HepG2 (cell line): ENCODE results near the gene SRSF3. TPM values are rescaled to one million over a fixed set of nuclear protein-coding genes. Genes with fewer than 3 reads are reported as not detected.

Experiments used
- FOXC1 ChIP-seq: sonication (generic); formaldehyde crosslinking; IDR thresholded peaks from 2 replicates; pipeline ENCODE4 v1.8.0; 2022; ENCODE audit warnings: mild to moderate bottlenecking, missing genetic modification reagents, borderline replicate concordance
- GFI1 ChIP-seq: sonication (generic); formaldehyde crosslinking; IDR thresholded peaks from 2 replicates; pipeline ENCODE4 v1.5.0; 2020; ENCODE audit warnings: missing genetic modification reagents, mild to moderate bottlenecking, borderline replicate concordance
- HOXA3 ChIP-seq: sonication (generic); formaldehyde crosslinking; IDR thresholded peaks from 2 replicates; pipeline ENCODE4 v1.5.0; 2020; ENCODE audit warnings: missing genetic modification reagents
- IRF2 ChIP-seq: IDR thresholded peaks from 2 replicates; pipeline ENCODE4 v1.6.1; 2018; ENCODE audit warnings: missing genetic modification reagents, missing compliant biosample characterization
- JUND ChIP-seq: sonication (generic); formaldehyde crosslinking; IDR thresholded peaks from 2 replicates; pipeline ENCODE4 v1.8.0; 2022; ENCODE audit warnings: mild to moderate bottlenecking, missing genetic modification reagents
- MIER2 ChIP-seq: IDR thresholded peaks from 2 replicates; pipeline ENCODE4 v1.6.1; 2016; ENCODE audit warnings: missing biosample characterization, missing genetic modification reagents
- MTA3 ChIP-seq: sonication (generic); formaldehyde crosslinking; IDR thresholded peaks from 2 replicates; pipeline ENCODE4 v1.4.0; 2020; ENCODE audit warnings: missing genetic modification reagents
- PRMT3 ChIP-seq: sonication (generic); formaldehyde crosslinking; IDR thresholded peaks from 2 replicates; pipeline ENCODE4 v1.8.1; 2022; ENCODE audit warnings: low read depth, mild to moderate bottlenecking, moderate library complexity, missing genetic modification reagents, borderline replicate concordance
- ZFAT ChIP-seq: sonication (generic); formaldehyde crosslinking; conservative IDR thresholded peaks from 2 replicates; pipeline ENCODE4 v1.8.1; 2023; ENCODE audit warnings: missing genetic modification reagents, inconsistent platforms
- ZMYM2 ChIP-seq: sonication (generic); formaldehyde crosslinking; IDR thresholded peaks from 2 replicates; pipeline ENCODE4 v1.8.0; 2022; ENCODE audit warnings: mild to moderate bottlenecking, missing genetic modification reagents
- ZNF121 ChIP-seq: sonication (generic); formaldehyde crosslinking; IDR thresholded peaks from 2 replicates; pipeline ENCODE4 v1.5.0; 2020; ENCODE audit warnings: mild to moderate bottlenecking, missing genetic modification reagents
- ZNF34 ChIP-seq: sonication (generic); formaldehyde crosslinking; IDR thresholded peaks from 2 replicates; pipeline ENCODE4 v1.4.0; 2020; ENCODE audit warnings: mild to moderate bottlenecking, missing genetic modification reagents, borderline replicate concordance
- ZNF446 ChIP-seq: sonication (generic); formaldehyde crosslinking; IDR thresholded peaks from 2 replicates; pipeline ENCODE4 v1.5.0; 2020; ENCODE audit warnings: mild to moderate bottlenecking, missing genetic modification reagents
- ZNF556 ChIP-seq: sonication (generic); formaldehyde crosslinking; IDR thresholded peaks from 2 replicates; pipeline ENCODE4 v1.4.0; 2020; ENCODE audit warnings: mild to moderate bottlenecking, missing genetic modification reagents, borderline replicate concordance
- ZNF598 ChIP-seq: sonication (generic); formaldehyde crosslinking; IDR thresholded peaks from 2 replicates; pipeline ENCODE4 v1.5.1; 2020; ENCODE audit warnings: mild to moderate bottlenecking, missing genetic modification reagents, borderline replicate concordance
- ZNF629 ChIP-seq: sonication (generic); formaldehyde crosslinking; conservative IDR thresholded peaks from 2 replicates; pipeline ENCODE4 v1.5.0; 2020; ENCODE audit warnings: missing genetic modification reagents
- ZNF780A ChIP-seq: sonication (generic); formaldehyde crosslinking; IDR thresholded peaks from 2 replicates; pipeline ENCODE4 v1.8.0; 2022; ENCODE audit warnings: mild to moderate bottlenecking, missing genetic modification reagents, moderate library complexity
- polyA plus RNA-seq, 8 experiments: library from polyadenylated mRNA; depleted of rRNA in 3 of 8; stranded (reverse) in 7 of 8; unstranded in 1 of 8; fragments of >200 nt; fragmentation: Illumina TruSeq in 4 of 8; extraction: Trizol in 4 of 8; gene quantifications; 2 replicates each; pipeline versions ENCODE4 v1.2.1 to v1.2.3, GENCODE V29; 2011 to 2016; ENCODE audit warnings: low read depth in 4 of 8, missing spikeins in 1 of 8, mixed read lengths in 1 of 8; ENCODE audit not compliant: insufficient read depth in 1 of 8
- total RNA-seq, 5 experiments: library from RNA; depleted of rRNA; stranded (reverse); fragments of >200 nt; fragmentation: Illumina TruSeq; extraction: Trizol; gene quantifications; 2 replicates each; pipeline ENCODE4 v1.2.3, GENCODE V29; 2016; ENCODE audit warnings: low read depth in 1 of 5
- TF ChIP-seq, protein P1 (sequence below): sonication (generic); formaldehyde crosslinking; IDR thresholded peaks from 2 replicates; pipeline ENCODE4 v1.8.1; 2023; ENCODE audit warnings: mild to moderate bottlenecking, missing genetic modification reagents
- TF ChIP-seq, protein P2 (sequence below): sonication (generic); IDR thresholded peaks from 2 replicates; pipeline ENCODE4 v1.6.1; 2016; ENCODE audit warnings: low read depth, borderline replicate concordance
- TF ChIP-seq, protein P3 (sequence below): sonication (generic); formaldehyde crosslinking; IDR thresholded peaks from 2 replicates; pipeline ENCODE4 v1.5.0; 2020; ENCODE audit warnings: mild to moderate bottlenecking, missing genetic modification reagents, borderline replicate concordance
- TF ChIP-seq, protein P4 (sequence below): sonication (generic); formaldehyde crosslinking; IDR thresholded peaks from 2 replicates; pipeline ENCODE4 v1.4.0; 2020; ENCODE audit warnings: mild to moderate bottlenecking, missing genetic modification reagents
- TF ChIP-seq, protein P5 (sequence below): sonication (generic); formaldehyde crosslinking; IDR thresholded peaks from 2 replicates; pipeline ENCODE4 v1.4.0; 2020; ENCODE audit warnings: missing genetic modification reagents

Gene SRSF3
- total and polyA plus RNA-seq, 2 of the 13 experiments (the other 11 are each of a cell fraction or from before 2014, with no cell fraction given) = 206 to 684 TPM

DNA sequence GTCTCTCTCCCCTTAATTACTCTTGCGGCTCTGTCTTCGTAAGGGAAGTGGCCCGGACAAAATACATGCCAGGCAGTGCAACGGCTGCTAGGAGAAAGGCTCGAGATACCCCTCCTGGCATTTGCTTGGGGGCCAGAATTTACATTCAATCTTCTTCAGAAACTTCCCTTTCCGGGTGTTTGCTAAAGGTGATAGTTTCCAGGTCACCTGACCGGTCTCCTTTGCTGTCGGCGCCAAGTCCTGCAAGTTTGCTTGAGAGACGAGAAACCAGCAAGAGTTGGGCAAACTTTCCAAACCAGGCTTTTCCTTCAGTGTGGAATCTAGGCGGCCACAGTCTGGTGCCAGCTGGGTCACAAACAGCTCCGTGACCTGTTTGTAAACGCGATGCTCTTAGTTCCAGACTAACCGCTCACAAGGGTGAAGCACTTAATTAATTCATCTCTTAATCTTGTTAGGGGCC is 563 bp upstream of the SRSF3 start (continued):
- TF ChIP-seq, protein P1, sequence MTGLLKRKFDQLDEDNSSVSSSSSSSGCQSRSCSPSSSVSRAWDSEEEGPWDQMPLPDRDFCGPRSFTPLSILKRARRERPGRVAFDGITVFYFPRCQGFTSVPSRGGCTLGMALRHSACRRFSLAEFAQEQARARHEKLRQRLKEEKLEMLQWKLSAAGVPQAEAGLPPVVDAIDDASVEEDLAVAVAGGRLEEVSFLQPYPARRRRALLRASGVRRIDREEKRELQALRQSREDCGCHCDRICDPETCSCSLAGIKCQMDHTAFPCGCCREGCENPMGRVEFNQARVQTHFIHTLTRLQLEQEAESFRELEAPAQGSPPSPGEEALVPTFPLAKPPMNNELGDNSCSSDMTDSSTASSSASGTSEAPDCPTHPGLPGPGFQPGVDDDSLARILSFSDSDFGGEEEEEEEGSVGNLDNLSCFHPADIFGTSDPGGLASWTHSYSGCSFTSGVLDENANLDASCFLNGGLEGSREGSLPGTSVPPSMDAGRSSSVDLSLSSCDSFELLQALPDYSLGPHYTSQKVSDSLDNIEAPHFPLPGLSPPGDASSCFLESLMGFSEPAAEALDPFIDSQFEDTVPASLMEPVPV = no peak
- no peak for TF ChIP-seq HOXA3 (CRISPR knock-in tag)
- no peak for TF ChIP-seq ZNF780A
- no peak for TF ChIP-seq PRMT3 (CRISPR knock-in tag)
- TF ChIP-seq ZNF629 (CRISPR knock-in tag) = no peak; the same call in 1 of the 2 replicates
- no peak for TF ChIP-seq MTA3 (CRISPR knock-in tag)
- TF ChIP-seq ZMYM2 (CRISPR knock-in tag) = peak; percentile 83
- no peak for TF ChIP-seq ZNF556 (CRISPR knock-in tag)
- TF ChIP-seq, protein P2, sequence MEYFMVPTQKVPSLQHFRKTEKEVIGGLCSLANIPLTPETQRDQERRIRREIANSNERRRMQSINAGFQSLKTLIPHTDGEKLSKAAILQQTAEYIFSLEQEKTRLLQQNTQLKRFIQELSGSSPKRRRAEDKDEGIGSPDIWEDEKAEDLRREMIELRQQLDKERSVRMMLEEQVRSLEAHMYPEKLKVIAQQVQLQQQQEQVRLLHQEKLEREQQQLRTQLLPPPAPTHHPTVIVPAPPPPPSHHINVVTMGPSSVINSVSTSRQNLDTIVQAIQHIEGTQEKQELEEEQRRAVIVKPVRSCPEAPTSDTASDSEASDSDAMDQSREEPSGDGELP = peak; percentile 58; the same call in 1 of the 2 replicates
- 0 out of 2 replicates have a peak, but pooled peaks have one; percentile 26 for TF ChIP-seq ZNF598
- TF ChIP-seq, protein P3, sequence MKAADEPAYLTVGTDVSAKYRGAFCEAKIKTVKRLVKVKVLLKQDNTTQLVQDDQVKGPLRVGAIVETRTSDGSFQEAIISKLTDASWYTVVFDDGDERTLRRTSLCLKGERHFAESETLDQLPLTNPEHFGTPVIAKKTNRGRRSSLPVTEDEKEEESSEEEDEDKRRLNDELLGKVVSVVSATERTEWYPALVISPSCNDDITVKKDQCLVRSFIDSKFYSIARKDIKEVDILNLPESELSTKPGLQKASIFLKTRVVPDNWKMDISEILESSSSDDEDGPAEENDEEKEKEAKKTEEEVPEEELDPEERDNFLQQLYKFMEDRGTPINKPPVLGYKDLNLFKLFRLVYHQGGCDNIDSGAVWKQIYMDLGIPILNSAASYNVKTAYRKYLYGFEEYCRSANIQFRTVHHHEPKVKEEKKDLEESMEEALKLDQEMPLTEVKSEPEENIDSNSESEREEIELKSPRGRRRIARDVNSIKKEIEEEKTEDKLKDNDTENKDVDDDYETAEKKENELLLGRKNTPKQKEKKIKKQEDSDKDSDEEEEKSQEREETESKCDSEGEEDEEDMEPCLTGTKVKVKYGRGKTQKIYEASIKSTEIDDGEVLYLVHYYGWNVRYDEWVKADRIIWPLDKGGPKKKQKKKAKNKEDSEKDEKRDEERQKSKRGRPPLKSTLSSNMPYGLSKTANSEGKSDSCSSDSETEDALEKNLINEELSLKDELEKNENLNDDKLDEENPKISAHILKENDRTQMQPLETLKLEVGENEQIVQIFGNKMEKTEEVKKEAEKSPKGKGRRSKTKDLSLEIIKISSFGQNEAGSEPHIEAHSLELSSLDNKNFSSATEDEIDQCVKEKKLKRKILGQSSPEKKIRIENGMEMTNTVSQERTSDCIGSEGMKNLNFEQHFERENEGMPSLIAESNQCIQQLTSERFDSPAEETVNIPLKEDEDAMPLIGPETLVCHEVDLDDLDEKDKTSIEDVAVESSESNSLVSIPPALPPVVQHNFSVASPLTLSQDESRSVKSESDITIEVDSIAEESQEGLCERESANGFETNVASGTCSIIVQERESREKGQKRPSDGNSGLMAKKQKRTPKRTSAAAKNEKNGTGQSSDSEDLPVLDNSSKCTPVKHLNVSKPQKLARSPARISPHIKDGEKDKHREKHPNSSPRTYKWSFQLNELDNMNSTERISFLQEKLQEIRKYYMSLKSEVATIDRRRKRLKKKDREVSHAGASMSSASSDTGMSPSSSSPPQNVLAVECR (CRISPR knock-in tag) = no peak
- TF ChIP-seq GFI1 (CRISPR knock-in tag) = 0 out of 2 replicates have a peak, but pooled peaks have one; percentile 5
- TF ChIP-seq, protein P4, sequence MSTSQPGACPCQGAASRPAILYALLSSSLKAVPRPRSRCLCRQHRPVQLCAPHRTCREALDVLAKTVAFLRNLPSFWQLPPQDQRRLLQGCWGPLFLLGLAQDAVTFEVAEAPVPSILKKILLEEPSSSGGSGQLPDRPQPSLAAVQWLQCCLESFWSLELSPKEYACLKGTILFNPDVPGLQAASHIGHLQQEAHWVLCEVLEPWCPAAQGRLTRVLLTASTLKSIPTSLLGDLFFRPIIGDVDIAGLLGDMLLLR = 0 out of 2 replicates have a peak, but pooled peaks have one; percentile 37
- TF ChIP-seq IRF2 = no peak
- no peak for TF ChIP-seq JUND (CRISPR knock-in tag)
- TF ChIP-seq ZNF34 = no peak
- TF ChIP-seq MIER2 (CRISPR knock-in tag) = no peak
- 0 out of 2 replicates have a peak, but pooled peaks have one; percentile 44 for TF ChIP-seq ZNF121 (CRISPR knock-in tag)
- no peak for TF ChIP-seq FOXC1 (CRISPR knock-in tag)
- TF ChIP-seq, protein P5, sequence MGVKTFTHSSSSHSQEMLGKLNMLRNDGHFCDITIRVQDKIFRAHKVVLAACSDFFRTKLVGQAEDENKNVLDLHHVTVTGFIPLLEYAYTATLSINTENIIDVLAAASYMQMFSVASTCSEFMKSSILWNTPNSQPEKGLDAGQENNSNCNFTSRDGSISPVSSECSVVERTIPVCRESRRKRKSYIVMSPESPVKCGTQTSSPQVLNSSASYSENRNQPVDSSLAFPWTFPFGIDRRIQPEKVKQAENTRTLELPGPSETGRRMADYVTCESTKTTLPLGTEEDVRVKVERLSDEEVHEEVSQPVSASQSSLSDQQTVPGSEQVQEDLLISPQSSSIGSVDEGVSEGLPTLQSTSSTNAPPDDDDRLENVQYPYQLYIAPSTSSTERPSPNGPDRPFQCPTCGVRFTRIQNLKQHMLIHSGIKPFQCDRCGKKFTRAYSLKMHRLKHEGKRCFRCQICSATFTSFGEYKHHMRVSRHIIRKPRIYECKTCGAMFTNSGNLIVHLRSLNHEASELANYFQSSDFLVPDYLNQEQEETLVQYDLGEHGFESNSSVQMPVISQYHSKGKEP (CRISPR knock-in tag) = no peak
- no peak for TF ChIP-seq ZNF446 (CRISPR knock-in tag)
- TF ChIP-seq ZFAT (CRISPR knock-in tag) = 0 out of 2 replicates have a peak, but pooled peaks have one; percentile 70
